Activated naive CD4-positive, alpha-beta T cell treated with Interleukin-2 at 50 U/mL for 16 hours (primary cell): ENCODE measurements around the gene PRDM1.
A peak's percentile ranks its signal among the peaks of the same experiment; 100 is the strongest.
"Not testable (repeated sequence)": the region's sequence is repeated elsewhere in the genome, so short reads cannot be mapped to it uniquely, and the experiment has no call there.

Experiments used
- DNase-seq: peaks from one replicate; pipeline ENCODE4 v3.0.0-alpha.2; 2020

PRDM1 gene

GRCh38 chr6:106142876-106143431 is 56.8 kb downstream of the PRDM1 start:
- no peak for DNase-seq

- DNase-seq: no peak
Observed at GRCh38 chr6:106143665-106144064, 57.5 kb downstream of the PRDM1 start.

GRCh38 chr6:106145144-106145543 is 59.0 kb downstream of the PRDM1 start:
- no peak for DNase-seq

GRCh38 chr6:106145741-106146227 is 59.6 kb downstream of the PRDM1 start:
- DNase-seq: peak; percentile 46

- no peak for DNase-seq
Observed at GRCh38 chr6:106146852-106147351, 60.8 kb downstream of the PRDM1 start.

GRCh38 chr6:106147476-106147875 is 61.3 kb downstream of the PRDM1 start:
- DNase-seq: no peak

- DNase-seq: peak; percentile 12
Observed at GRCh38 chr6:106149472-106150069, 63.4 kb downstream of the PRDM1 start.

GRCh38 chr6:106152476-106152875 is 66.3 kb downstream of the PRDM1 start:
- DNase-seq: not testable (repeated sequence)

GRCh38 chr6:106152952-106153351 is 66.8 kb downstream of the PRDM1 start:
- no peak for DNase-seq

- no peak for DNase-seq
Observed at GRCh38 chr6:106154326-106154725, 68.2 kb downstream of the PRDM1 start.

- no peak for DNase-seq
Observed at GRCh38 chr6:106155219-106155830, 69.2 kb downstream of the PRDM1 start.

- DNase-seq: no peak
Observed at GRCh38 chr6:106156413-106156812, 70.3 kb downstream of the PRDM1 start.

GRCh38 chr6:106156863-106157262 is 70.7 kb downstream of the PRDM1 start:
- no peak for DNase-seq

GRCh38 chr6:106158816-106159215 is 72.7 kb downstream of the PRDM1 start:
- no peak for DNase-seq
